Measurements from ENCODE around the gene MT1X.

DNA sequence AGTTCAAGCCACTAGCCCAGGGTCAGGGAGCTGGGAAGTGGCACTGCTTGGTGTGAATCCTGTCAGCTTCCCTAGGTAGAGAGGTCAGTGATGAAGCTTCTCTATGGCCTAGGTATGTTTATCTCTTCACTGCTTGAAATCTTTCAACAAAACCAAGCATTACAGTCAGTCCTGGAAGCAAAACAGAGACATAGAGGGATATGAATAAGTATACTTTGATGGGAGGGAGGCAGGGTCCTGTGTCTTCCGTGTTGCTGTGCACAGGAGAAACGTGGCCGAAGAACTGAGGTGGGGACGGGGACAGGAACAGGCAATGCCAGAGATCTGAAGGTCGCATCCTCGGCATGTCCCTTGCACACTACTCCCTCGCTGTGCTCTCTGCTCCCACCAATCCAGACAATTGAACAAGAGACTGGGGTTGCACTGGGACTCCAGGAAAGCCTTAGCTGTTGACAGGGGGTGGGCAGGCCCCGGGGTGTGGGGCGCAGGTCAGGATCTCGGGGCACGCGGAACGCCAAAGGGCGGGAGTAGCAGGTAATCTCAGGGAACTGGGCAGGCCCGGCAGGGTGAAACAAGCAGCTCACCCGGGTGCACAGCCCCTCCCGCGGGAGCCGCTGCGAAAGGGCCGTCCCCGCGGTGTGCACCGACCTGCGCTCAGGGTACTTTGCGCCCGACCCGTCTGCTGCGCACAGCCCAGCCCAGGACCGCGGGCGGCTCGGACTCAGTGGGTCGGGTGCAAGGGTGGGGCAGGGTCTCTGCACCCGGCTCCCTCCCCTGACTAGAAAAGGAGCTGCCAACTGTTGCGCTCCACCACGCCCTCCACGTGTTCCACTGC is 13.0 kb upstream of the MT1X start, which contains the start of gene MT1H:
- TF ChIP-seq, protein P1, sequence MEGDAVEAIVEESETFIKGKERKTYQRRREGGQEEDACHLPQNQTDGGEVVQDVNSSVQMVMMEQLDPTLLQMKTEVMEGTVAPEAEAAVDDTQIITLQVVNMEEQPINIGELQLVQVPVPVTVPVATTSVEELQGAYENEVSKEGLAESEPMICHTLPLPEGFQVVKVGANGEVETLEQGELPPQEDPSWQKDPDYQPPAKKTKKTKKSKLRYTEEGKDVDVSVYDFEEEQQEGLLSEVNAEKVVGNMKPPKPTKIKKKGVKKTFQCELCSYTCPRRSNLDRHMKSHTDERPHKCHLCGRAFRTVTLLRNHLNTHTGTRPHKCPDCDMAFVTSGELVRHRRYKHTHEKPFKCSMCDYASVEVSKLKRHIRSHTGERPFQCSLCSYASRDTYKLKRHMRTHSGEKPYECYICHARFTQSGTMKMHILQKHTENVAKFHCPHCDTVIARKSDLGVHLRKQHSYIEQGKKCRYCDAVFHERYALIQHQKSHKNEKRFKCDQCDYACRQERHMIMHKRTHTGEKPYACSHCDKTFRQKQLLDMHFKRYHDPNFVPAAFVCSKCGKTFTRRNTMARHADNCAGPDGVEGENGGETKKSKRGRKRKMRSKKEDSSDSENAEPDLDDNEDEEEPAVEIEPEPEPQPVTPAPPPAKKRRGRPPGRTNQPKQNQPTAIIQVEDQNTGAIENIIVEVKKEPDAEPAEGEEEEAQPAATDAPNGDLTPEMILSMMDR (IDR thresholded peaks at IDR 0.05), result no peak
- TF ChIP-seq POLR2A (IDR thresholded peaks at IDR 0.05), result no peak
